Panc1 (cell line): Measurements from ENCODE around the gene MYDGF. TPM values are rescaled to one million over a fixed set of nuclear protein-coding genes. Genes with fewer than 3 reads are reported as not detected.

Experiments used
- ATAC-seq: fragments of 200-7000 bp; cut with Tn5 transposase; 2 replicates; pipeline ENCODE4 v1.9.1; 2020; ENCODE audit warnings: mild to moderate bottlenecking, moderate library complexity
- BruUV-seq: library from RNA; stranded (reverse); fragments of 400-500 nt; replicated peaks from 2 replicates; lab custom pipeline; 2021; lab: Mats Ljungman, UMichigan
- CTCF ChIA-PET: fragments of 300-600 bp; sonication (Branson Sonifier 250); formaldehyde crosslinking; loops from one replicate; lab custom pipeline; 2022; ENCODE audit warnings: antibody characterized with exemption; lab: Charles Lee
- POLR2A ChIA-PET: fragments of 300-600 bp; sonication (Branson Sonifier 250); formaldehyde crosslinking; loops from one replicate; lab custom pipeline; 2022; ENCODE audit warnings: antibody characterized with exemption; lab: Charles Lee
- DNase-seq: peaks from one replicate; pipeline ENCODE4 v3.0.0-alpha.2; 2010; ENCODE audit warnings: low read depth, low spot score
- H3K27ac ChIP-seq: 2 replicates; pipeline ENCODE4 v1.5.1; 2011; ENCODE audit warnings: mild to moderate bottlenecking, low read length, inconsistent platforms
- H3K27me3 ChIP-seq: fragments of 200-500 bp; sonication (Bioruptor generic); 2 replicates; pipeline ENCODE4 v1.6.0; 2014; ENCODE audit warnings: low read length, inconsistent platforms; ENCODE audit not compliant: control insufficient read depth, insufficient read depth
- H3K36me3 ChIP-seq: fragments of 200-500 bp; sonication (Bioruptor generic); 2 replicates; pipeline ENCODE4 v1.5.1; 2014; ENCODE audit warnings: inconsistent platforms, mild to moderate bottlenecking, low read length, moderate library complexity; ENCODE audit not compliant: control insufficient read depth, insufficient read depth
- H3K4me1 ChIP-seq: 2 replicates; pipeline ENCODE4 v1.5.1; 2011; ENCODE audit warnings: inconsistent platforms, mild to moderate bottlenecking, low read length, moderate library complexity; ENCODE audit not compliant: control insufficient read depth, insufficient read depth
- H3K4me3 ChIP-seq, 2 experiments: 2 replicates each; pipeline ENCODE4 v1.5.1; 2011 to 2012; ENCODE audit warnings: low read depth in 2 of 2, low read length in 2 of 2, mild to moderate bottlenecking in 2 of 2, inconsistent platforms in 1 of 2, moderate library complexity in 1 of 2
- H3K9me3 ChIP-seq: fragments of 200-500 bp; sonication (Bioruptor generic); 2 replicates; pipeline ENCODE4 v1.5.1; 2014; ENCODE audit warnings: low read depth, mild to moderate bottlenecking, inconsistent platforms, low read length, moderate library complexity; ENCODE audit not compliant: control insufficient read depth, insufficient read depth
- CTCF ChIP-seq: fragments of 450-650 bp; IDR thresholded peaks from 2 replicates; pipeline ENCODE4 v1.5.1; 2017; ENCODE audit warnings: mild to moderate bottlenecking
- POLR2AphosphoS5 ChIP-seq: IDR thresholded peaks from 2 replicates; pipeline ENCODE4 v1.6.1; 2012; ENCODE audit warnings: mild to moderate bottlenecking, low read depth, low read length, moderate library complexity
- REST ChIP-seq, 2 experiments: IDR thresholded peaks; 2 replicates each; pipeline ENCODE4 v1.6.1; 2011 to 2012; ENCODE audit warnings: low read depth in 2 of 2, control low read depth in 1 of 2, low read length in 1 of 2, mild to moderate bottlenecking in 1 of 2, moderate library complexity in 1 of 2; ENCODE audit not compliant: insufficient read depth in 1 of 2
- SIN3A ChIP-seq: IDR thresholded peaks from 2 replicates; pipeline ENCODE4 v1.6.1; 2012; ENCODE audit warnings: low read depth, mild to moderate bottlenecking, low read length, moderate library complexity, borderline replicate concordance; ENCODE audit not compliant: insufficient read depth
- TCF7L2 ChIP-seq: IDR thresholded peaks from 2 replicates; pipeline ENCODE4 v1.6.1; 2011; ENCODE audit warnings: mild to moderate bottlenecking, low read depth, low read length, inconsistent platforms
- in situ Hi-C: cut with HindIII; loops from 2 replicates; pipeline ENCODE4 v1.10.0; 2016; ENCODE audit warnings: low sequenced_read_pairs, low pct_unique_long_range_greater_than_20kb
- intact Hi-C: fragments of 100-400 bp; cut with micrococcal nuclease; formaldehyde crosslinking; loops from one replicate; pipeline ENCODE4 v1.10.0; 2022; ENCODE audit not compliant: unreplicated experiment
- total RNA-seq: library from RNA; stranded (reverse); gene quantifications from one replicate; pipeline ENCODE4 v1.2.1, GENCODE V29; 2021; ENCODE audit not compliant: unreplicated experiment

MYDGF gene
- total RNA-seq, 1 experiment from 2014 or later, result 78.1 TPM

- TF ChIP-seq SIN3A (no peak), CTCF (no peak), POLR2AphosphoS5 (no peak), TCF7L2 (no peak), REST (IDR thresholded peaks at IDR 0.05; ENCODE audit: insufficient read depth in 1 of 2, low read depth in 2 of 2, low read length in 1 of 2) (no peak)
- Histone ChIP-seq H3K27me3 (no peaks in the 10 kb centered on the region), H3K4me1 (peaks cover 69% of the 10 kb centered on the region), H3K4me3 (no peak overlapping the region), H3K36me3 (peaks cover 3% of the 10 kb centered on the region), H3K27ac (peak overlapping the region; percentile 78), H3K9me3 (no peaks in the 10 kb centered on the region)
- POLR2A ChIA-PET, result no interaction called here
- no peak for DNase-seq
- CTCF ChIA-PET, result interaction anchor here (1.3 kb wide), 1 partner anchor 73 kb away, joined by 8 read pairs; the partner anchor contains the start of gene FEM1A
- peak; percentile 22 for ATAC-seq
- intact Hi-C loops (no loop called here), in situ Hi-C loops (no loop called here)
- BruUV-seq, result no TSS peak
Measured at GRCh38 chr19:4717966-4718701, 48.0 kb upstream of the MYDGF start.

GRCh38 chr19:4717191-4717965 is 47.2 kb upstream of the MYDGF start:
- intact Hi-C loops, result no loop called here

More at GRCh38 chr19:4717191-4717965, 47.2 kb upstream of the MYDGF start:
- no peaks in the 10 kb centered on the region for H3K9me3 ChIP-seq
- ChIA-PET CTCF (interaction anchor here (0.6 to 1.3 kb wide), 2 partner anchors 23 to 74 kb away, joined by 3 to 8 read pairs; partner anchors contain the start of gene FEM1A), POLR2A (no interaction called here)
- ATAC-seq (peak; percentile 62), DNase-seq (no peak)
- TF ChIP-seq TCF7L2 (peak; percentile 36; the same call in 1 of the 2 replicates), SIN3A (no peak), POLR2AphosphoS5 (peak; percentile 36; the same call in 1 of the 2 replicates)
- TSS peak; percentile 8 for BruUV-seq
- no peaks in the 10 kb centered on the region; the same call in 1 of the 2 replicates for H3K36me3 ChIP-seq
- in situ Hi-C loops, result no loop called here
- peaks cover 70% of the 10 kb centered on the region for H3K4me1 ChIP-seq
- H3K27ac ChIP-seq, result peak overlapping the region; percentile 78
- no peaks in the 10 kb centered on the region for H3K27me3 ChIP-seq
- H3K4me3 ChIP-seq, result peak overlapping the region; percentile 3 to 12; a peak in 2 of 4 replicates
